Activated CD4-positive, alpha-beta T cell treated with anti-CD3 and anti-CD28 coated beads for 24 hours (primary cell): Measurements from ENCODE around the gene TRIP6.
"Not testable (repeated sequence)": the region's sequence is repeated elsewhere in the genome, so short reads cannot be mapped to it uniquely, and the experiment has no call there.

Experiments used
- DNase-seq, 2 donors: peaks; one replicate each; pipeline ENCODE4 v3.0.0-alpha.2; 2020; ENCODE audit warnings: low read depth in 2 of 2

The TRIP6 gene

DNA sequence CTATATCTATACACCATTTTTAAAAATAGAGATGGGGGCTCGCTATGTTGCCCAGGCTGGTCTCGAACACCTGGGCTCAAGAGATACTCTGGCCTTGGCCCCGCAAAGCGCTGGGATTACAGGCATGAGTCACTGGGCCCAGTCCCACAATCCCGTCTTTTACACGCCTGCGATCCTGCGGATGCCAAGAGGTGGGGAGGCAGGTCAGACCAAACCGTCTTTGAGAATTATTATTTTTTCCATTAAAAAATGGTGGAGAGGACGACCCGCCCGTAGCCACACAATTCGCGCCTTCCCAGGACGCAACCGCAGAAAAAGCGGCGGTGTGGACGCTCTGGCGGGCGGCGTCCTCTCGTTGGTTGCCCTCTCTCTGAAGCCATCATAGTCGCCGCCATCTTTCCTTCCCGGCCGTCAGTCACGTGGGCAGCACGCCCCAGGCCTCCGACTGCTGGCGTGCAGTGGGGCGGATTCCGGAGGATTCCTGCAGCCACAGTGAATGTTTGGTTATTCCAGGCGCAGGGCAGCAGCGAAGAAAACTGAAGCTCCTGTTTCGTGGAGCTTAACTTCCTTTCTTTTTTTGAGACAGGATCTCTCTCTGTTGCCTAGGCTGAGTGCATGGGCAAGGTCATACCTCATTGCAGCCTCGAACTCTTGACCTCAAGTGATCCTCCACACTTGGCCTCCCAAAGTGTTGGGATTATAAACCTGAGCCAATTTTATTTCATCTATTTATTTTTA, 29.9 kb upstream of the TRIP6 start:
- peak; percentile 68 to 78 for DNase-seq

DNA sequence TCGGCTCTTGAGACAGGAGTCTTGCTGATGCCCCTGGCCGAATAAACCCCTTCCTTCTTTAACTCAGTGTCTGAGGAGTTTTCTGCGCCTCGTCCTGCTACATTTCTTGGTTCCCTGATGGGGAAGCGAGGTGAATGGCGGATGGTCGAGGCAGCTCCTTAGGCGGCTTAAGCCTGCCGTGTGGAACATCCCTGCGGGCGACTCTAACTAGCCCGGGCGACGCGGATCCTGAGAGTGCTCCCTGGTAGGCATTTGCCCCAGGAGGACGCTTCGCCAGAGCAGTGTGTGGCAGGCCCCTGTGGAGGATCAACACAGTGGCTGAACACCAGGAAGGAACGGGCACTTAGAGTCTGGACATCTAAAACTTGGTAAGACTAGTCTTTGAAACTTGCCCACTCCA, 27.8 kb upstream of the TRIP6 start:
- no peak for DNase-seq

DNA sequence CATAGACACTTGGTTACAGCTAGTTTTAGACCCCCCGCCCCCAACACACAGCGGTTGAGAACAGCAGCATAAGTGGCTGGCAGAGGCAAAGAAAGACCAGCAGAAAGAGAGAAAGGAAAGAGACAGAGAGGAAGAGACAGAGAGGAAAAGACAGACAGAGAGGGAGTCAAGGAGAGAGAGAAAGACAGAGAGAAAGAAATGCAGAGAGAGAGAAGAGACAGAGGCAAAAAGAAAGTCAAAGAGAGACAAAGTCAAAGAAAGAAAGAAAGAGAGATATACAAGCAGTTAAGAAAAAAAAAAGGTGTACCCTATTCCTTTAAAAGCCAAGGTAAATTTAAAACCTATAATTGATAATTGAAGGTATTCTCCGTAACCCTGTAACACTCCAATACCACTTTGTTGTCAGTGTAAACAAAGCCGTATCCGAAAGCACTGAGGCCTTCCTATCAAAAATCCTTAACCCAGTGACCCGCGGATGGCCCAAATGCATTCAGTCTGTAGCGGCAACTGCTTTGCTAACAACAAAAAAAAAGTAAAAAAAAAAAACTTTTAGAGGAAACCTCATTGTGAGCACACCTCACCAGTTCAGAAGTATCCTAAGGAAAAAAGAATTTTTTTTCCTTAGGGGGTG, 26.6 kb upstream of the TRIP6 start:
- DNase-seq = no peak

DNA sequence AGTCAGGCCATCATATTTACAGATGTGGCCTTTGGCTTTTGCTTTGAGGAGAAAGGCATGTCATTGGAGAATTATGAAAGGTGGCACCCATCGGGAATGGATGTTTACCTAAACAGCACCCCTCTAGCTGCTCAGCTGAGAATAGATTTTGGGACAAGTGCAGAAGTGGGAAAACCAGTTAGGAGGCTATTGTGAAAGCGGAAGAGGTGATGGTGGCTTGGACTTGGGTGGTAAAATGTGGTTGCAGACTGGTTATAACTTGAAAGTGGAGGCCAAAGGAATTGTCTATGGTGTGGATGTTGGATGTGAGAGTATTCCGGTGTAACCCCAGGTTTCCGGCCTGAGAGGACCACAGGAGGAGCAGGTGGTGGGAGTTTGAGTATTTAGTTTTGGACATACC, 19.8 kb upstream of the TRIP6 start:
- DNase-seq = no peak

DNA sequence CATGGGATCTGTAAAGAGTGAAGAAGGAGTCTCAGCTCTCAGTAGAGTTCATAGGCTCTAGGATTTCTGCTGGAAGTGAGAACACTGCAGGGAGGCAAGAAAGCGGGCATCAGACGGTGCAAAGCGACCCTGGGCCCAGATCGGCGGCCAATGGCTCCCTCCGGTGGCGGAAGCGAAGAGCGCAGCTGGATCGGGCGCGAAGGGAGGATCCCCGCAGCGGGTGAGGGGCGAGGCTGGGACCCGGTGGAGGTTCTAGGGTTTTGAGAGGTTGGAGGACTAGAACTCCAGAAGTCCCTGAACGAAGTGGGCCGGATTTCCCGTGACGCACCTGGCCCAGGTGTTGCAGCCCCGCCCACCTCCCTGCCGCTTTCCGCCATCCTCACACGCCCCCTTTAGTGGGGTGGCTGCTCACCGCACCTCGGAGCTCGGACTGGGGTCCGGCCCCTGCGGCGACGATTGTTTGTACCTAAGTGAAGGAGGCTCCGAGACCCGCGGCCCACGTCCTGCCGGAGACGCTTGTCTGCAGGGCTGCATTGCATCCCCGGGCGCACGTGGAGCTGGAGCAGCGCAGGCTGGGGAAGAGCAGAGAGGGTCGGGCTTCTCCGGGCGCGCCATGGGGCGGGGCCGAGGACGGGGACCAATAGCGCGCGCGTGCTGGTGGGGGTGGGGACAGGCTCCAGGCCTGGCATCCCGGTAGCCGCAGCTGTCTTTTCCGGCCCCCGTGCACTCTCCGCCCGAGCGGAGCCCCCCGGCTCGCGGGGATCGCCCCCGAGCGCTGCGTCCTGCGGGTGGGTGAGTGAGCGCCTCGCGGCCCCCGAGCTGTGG, 14.9 kb upstream of the TRIP6 start, which contains the start of gene SLC12A9:
Gene SLC12A9, plus strand, starts transcription at position 666 of the 825 bp plus-strand sequence. CDS start 1,485 bp downstream, outside the sequence.
- peak; percentile 78 to 86 for DNase-seq

DNA sequence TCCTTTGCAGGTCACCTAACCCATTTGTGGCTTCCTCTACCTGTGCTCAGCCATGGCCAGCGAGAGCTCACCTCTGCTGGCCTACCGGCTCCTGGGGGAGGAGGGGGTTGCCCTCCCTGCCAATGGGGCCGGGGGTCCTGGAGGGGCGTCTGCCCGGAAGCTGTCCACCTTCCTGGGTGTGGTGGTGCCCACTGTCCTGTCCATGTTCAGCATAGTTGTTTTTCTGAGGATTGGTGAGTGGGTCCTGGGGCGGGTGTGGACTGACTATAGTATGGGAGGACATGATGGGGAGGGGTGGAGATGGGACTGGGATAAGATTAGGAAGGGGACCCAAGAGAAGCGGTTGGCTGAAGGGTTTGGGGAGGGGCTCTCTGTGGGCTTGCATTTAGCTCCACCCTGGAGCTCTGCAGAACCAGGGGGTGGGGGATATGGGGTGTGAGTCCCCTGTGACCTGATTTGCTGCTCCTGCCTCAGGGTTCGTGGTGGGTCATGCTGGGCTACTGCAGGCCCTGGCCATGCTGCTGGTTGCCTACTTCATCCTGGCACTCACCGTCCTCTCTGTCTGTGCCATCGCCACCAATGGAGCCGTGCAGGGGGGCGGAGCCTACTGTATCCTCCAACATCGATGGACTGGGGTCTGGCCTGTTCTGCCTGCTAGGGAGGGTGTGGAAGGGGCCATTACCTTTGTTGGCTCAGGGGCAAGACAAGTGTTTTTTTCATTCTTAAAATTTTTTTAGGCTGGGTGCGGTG, 12.9 kb upstream of the TRIP6 start:
- DNase-seq = no peak

DNA sequence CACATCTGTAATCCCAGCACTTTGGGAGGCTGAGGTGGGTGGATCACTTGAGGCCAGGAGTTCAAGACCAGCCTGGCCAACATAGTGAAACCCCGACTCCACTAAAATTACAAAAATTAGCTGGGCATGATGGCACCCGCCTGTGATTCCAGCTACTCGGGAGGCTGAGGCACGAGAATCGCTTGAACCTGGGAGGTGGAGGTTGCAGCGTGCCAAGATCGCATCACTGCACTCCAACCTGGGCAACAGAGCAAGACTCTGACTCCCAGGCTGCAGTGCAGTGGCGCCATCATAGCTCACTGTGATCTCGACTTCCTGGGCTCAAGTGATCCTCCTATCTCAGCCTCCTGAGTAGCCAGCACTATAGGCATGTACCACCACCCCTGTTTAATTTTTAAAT, 12.3 kb upstream of the TRIP6 start:
- DNase-seq = not testable (repeated sequence)

DNA sequence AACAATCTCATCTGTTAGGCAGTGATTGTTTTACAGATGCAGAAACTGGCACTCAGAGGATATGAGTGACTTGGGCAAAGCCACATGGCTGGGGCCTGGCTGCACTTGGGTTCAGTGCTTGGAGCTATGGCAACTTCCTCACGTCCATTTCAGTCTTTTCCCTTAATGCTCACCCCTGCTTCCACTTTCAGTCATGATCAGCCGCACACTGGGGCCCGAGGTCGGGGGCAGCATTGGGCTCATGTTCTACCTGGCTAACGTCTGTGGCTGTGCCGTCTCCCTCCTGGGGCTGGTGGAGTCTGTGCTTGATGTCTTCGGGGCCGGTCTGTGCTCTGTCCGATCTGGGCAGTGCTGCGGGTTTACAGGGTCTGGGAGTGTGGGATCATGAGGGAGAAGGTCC, 11.7 kb upstream of the TRIP6 start:
- DNase-seq = no peak

DNA sequence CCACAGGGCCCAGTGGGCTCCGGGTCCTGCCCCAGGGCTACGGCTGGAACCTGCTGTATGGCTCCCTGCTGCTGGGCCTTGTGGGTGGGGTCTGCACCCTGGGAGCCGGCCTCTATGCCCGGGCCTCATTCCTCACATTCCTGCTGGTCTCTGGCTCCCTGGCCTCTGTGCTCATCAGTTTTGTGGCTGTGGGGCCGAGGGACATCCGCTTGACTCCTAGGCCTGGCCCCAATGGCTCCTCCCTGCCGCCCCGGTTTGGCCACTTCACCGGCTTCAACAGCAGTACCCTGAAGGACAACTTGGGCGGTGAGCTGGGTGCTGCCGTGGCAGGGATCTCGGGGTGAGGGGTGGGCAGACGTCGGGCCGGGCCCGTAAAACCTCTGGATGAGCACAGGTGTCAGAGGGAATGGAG, 10.3 kb upstream of the TRIP6 start:
- DNase-seq = no peak

DNA sequence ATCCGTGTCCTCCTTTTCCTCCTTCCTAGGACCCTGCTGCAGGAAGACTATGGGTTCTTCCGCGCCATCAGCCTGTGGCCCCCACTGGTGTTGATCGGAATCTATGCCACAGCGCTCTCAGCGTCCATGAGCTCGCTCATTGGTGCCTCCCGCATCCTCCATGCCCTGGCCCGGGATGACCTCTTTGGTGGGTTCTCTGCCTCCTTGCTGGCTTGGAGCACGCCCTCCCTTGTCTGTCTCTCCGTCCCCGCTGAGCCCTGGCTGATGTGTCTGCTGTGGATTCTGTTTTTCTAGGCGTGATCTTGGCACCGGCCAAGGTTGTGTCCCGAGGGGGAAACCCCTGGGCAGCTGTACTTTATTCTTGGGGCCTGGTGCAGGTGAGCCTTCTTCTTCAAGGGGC, 7.3 kb upstream of the TRIP6 start:
- DNase-seq = no peak

DNA sequence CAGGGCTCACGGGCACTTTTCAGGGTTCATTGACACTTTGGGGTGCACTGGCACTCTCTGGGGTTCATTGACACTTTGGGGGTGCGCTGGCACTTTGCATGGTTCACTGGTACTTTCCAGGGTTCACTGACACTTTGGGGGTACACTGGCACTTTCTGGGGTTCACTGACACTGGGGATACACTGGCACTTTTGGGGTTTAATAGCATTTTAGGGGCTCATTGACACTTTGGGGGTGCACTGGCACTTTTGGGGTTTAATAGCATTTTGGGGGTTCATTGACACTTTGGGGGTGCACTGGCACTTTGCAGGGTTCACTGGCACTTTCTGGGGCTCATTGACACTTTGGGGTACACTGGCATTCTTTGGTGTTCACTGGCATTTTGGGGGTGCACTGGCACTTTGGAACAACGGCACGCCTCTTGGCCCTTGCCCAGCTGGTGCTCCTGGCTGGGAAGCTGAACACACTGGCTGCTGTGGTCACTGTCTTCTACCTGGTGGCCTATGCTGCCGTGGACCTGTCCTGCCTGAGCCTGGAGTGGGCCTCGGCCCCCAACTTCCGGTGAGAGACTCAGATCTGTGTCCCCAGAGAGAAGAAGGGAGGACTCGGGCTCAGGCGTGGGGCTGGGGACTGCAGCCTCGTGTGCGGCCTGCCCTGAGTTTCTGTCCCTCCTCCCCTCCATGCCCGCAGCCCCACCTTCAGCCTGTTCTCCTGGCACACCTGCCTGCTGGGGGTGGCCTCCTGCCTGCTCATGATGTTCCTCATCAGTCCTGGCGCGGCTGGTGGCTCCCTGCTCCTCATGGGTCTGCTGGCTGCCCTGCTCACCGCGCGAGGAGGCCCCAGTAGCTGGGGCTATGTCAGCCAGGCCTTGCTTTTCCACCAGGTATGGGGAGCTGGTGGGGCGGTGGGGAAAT, 6.2 kb upstream of the TRIP6 start:
- DNase-seq = no peak

DNA sequence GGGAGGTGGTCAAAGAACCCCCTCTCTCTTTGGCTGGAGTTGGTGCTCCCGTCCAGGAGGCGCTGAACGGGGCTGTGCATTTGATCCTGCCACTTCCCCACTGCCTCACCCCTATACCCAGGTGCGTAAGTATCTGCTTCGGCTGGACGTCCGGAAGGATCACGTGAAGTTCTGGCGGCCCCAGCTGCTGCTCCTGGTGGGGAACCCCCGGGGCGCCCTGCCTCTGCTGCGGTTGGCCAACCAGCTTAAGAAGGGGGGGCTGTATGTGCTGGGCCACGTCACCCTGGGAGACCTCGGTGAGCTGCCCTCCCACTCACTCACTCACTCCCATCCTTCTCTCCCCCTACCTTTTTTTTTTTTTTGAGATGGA, 5.6 kb upstream of the TRIP6 start:
- no peak for DNase-seq

DNA sequence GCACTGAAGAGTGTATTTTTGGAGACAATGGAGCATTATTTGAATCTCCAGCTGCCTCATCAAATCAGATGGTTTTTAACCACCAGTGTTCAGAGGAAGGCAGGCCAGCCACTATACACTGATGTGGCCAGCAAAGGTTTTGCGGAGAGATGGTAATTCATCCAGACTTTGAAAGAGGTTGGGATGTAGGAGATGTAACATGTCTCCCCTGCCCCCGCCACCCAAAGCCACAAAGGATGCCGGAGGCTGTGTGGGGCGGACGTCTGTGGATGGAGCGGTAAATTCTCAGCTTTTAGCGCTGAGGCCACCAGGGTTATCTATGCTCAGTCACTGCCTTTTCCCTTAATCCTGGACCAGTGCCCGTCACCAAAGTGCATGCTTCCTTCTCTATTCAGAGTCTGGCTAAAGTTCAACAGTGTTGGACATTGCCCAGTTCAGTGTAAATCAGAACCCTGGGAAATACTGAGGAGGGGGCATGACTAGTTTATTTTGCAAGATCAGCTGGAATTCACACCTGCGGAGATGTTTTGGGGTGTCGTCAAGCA, 3.7 kb upstream of the TRIP6 start:
- DNase-seq = no peak

DNA sequence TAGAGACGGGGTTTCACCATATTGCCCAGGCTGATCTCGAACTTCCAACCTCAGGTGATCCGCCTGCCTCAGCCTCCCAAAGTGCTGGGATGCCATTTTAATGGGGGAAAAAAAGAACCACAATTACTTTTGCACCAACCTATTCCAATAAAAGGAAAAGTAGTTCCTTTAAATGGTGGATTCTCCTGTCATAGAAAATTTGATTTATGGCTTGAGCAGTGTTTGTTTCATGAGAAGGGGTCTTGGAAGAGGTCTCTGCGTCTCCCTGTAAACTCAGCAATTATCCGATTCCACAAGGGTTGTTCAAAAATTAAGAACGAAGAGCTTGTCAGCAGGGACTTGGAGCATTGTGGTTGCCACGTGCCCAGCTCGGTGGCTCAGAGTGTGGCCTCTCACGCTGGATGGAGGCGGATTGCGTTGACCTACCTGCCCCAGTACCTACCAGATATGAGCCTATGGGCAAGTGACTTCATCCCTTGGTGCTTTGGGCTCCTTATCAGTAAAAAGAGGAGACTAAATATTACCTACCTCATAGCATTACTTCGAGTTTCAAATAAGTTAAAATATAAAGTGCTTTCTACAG, 2.8 kb upstream of the TRIP6 start:
- no peak for DNase-seq

DNA sequence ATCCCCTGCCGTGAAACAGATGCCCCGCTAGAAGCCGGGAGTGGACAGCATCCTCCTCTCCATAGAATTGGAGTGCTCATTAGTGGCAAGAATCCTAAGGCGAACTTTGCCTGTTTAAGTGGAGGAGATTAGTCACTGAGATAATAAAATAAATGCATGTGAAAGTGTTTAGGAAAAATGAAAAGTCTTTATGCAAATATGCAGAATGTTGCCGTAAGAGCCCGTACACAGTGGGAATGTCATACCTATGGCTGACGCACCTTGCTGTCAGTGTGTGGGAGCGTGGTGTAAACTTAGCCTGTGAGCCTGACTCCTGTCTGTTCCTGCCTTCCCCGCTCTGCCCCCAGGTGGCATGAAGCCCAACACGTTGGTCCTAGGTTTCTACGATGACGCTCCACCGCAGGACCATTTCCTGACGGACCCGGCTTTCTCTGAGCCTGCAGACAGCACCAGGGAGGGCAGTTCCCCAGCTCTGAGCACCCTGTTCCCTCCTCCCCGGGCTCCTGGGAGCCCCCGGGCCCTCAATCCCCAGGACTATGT, 1.7 kb upstream of the TRIP6 start:
- no peak for DNase-seq

DNA sequence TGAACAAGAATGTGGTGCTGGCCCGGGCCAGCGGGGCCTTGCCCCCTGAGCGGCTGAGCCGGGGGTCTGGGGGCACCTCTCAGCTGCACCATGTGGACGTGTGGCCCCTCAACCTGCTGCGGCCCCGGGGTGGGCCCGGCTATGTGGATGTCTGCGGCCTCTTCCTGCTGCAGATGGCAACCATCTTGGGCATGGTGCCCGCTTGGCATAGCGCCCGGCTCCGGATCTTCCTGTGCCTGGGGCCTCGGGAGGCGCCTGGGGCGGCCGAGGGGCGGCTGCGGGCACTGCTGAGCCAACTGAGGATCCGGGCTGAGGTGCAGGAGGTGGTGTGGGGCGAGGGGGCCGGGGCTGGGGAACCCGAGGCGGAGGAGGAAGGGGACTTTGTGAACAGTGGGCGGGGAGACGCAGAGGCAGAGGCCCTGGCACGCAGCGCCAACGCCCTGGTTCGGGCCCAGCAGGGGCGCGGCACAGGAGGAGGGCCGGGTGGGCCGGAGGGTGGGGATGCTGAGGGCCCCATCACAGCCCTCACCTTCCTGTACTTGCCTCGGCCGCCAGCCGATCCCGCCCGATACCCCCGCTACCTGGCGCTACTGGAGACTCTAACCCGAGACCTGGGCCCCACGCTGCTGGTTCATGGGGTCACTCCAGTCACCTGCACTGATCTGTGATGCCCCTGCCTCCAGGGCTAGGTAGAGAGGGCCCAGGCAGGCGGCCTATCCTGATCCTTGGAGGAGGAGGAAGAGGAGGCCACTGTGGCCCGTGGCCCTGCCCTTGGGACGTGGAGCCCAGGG, 1.1 kb upstream of the TRIP6 start:
- DNase-seq = no peak

DNA sequence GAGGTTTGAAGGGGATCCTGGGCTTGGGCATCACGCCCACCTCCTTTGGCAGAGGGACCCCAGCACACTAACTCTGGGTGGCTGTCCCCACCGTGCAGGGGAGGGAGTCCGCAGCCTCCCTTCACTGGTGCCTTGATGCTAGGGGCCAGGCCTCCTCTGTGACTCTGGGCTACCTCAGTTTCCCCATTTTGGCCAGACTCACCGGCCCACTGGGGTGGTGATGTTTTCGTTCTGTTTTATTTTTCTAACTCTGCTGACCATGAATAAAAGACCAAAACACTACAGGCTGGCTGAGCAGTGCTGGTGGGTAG, 503 bp upstream of the TRIP6 start:
- no peak for DNase-seq

DNA sequence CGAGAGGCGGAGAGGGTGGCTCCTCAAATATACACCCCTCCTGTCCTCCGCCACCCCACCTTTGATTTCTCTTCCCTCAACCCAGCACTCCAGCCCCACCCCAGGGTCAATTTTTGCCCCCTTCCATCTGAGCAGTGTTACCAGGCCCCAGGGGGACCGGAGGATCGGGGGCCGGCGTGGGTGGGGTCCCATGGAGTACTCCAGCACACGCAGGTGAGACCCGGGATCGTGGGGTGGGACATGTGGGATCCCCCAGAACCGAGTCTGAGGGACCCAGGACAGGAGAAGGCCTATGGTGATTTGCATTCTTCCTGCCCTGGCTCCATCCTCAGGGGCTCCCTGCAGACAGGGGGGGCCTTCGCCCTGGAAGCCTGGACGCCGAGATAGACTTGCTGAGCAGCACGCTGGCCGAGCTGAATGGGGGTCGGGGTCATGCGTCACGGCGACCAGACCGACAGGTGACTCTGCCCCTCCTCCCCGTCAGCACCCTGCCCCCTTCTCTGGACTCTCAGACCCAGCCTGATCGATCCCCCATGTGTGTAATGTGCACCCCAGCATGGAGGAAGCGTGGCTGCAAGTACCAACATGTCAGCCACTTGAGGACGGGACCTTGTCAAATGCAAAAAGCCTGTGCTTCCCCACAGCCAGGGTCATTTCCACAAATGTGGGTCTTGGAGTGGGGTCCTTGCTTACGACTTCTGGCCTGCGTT, 744 bp downstream of the TRIP6 start:
- no peak for DNase-seq
